ENCODE results near the gene KANSL1. TPM values are rescaled to one million over a fixed set of nuclear protein-coding genes. Genes with fewer than 3 reads are reported as not detected.

The KANSL1 gene
- total RNA-seq, 1 experiment from 2014 or later, result 47.6 TPM

DNA sequence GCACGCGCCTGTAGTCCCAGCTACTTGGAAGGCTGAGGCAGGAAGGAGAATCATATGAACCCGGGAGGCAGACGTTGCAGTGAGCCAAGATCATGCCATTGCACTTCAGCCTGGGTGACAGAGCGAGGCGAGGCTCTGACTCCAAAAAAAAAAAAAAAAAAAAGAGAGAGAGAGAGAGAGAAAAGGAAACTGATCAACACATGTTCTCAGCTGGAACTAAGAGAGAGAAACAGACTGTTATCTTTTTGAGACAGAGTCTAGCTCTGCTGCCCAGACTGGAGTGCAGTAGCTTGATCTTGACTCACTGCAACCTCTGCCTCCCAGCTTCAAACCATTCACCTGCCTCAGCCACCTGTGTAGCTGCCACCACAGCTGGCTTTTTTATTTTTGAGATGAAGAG lies 133.7 kb downstream of the KANSL1 start:
- H3K9me2 ChIP-seq (replicated peaks; ENCODE audit: low read length), result no peaks in the 10 kb centered on the region
- TF ChIP-seq EZH2phosphoT487 (IDR thresholded peaks at IDR 0.05; ENCODE audit: borderline replicate concordance, low read length), result no peak
- TF ChIP-seq, protein P1, sequence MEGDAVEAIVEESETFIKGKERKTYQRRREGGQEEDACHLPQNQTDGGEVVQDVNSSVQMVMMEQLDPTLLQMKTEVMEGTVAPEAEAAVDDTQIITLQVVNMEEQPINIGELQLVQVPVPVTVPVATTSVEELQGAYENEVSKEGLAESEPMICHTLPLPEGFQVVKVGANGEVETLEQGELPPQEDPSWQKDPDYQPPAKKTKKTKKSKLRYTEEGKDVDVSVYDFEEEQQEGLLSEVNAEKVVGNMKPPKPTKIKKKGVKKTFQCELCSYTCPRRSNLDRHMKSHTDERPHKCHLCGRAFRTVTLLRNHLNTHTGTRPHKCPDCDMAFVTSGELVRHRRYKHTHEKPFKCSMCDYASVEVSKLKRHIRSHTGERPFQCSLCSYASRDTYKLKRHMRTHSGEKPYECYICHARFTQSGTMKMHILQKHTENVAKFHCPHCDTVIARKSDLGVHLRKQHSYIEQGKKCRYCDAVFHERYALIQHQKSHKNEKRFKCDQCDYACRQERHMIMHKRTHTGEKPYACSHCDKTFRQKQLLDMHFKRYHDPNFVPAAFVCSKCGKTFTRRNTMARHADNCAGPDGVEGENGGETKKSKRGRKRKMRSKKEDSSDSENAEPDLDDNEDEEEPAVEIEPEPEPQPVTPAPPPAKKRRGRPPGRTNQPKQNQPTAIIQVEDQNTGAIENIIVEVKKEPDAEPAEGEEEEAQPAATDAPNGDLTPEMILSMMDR (conservative IDR thresholded peaks at IDR 0.05; ENCODE audit: low read depth, low read length), result no peak
- no peak for TF ChIP-seq EZH2 (IDR thresholded peaks at IDR 0.05; ENCODE audit: low read length, unreplicated experiment)
- intact Hi-C loops (cut with micrococcal nuclease), result no loop called here
- ChIA-PET CTCF (interaction anchor here (2.0 kb wide), 1 partner anchor 134 kb away, joined by 9 read pairs; the partner anchor contains the start of gene KANSL1), POLR2A (ENCODE audit: unreplicated experiment) (no interaction called here)
- H3K4me2 ChIP-seq (ENCODE audit: low read length), result no peak overlapping the region
- BruUV-seq (replicated peaks), result no TSS peak
- H3K9me3 ChIP-seq (ENCODE audit: low read length), result no peaks in the 10 kb centered on the region
- no peak overlapping the region for H3K27ac ChIP-seq (ENCODE audit: low read length)
- H3K36me3 ChIP-seq (ENCODE audit: low read depth, low read length), result peaks cover 10% of the 10 kb centered on the region; the same call in 1 of the 2 replicates
- no peak overlapping the region for H2AFZ ChIP-seq (ENCODE audit: low read length)
- H3K4me3 ChIP-seq (ENCODE audit: low read length), result no peak overlapping the region
- peaks cover 38% of the 10 kb centered on the region for H3K79me2 ChIP-seq (ENCODE audit: low read length)
- H3K27me3 ChIP-seq (ENCODE audit: low read length), result no peaks in the 10 kb centered on the region
- peaks cover 21% of the 10 kb centered on the region; the same call in 1 of the 2 replicates for H4K20me1 ChIP-seq (ENCODE audit: low read length)
- DNase-seq, result no peak
- ATAC-seq, result no peak
- H3K9ac ChIP-seq (ENCODE audit: low read length), result no peak overlapping the region
- peaks cover 39% of the 10 kb centered on the region for H3K4me1 ChIP-seq (ENCODE audit: insufficient read depth, low read length)
- H3F3A ChIP-seq (ENCODE audit: low read length, unreplicated experiment), result peaks cover 17% of the 10 kb centered on the region

DNA sequence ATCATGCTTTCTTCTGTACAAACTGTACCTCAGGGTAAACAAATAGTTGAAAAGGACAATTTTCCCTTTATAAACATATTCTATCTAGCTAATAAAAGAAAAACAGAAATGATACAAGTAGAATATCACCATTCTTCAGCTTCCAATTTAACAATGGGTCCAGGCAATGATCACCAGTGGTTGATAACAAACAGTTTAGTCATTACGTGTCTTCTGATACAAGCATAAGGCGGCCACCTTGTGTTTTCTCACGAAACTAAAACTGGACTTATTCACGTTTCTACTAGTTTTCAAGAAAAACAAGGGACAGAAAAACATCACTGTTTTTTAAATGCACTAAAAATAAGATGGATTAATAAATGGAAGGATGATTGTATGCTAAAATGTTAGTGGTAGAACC lies 135.9 kb downstream of the KANSL1 start:
- TF ChIP-seq, protein P1 (conservative IDR thresholded peaks at IDR 0.05; ENCODE audit: low read depth, low read length), result no peak
- TF ChIP-seq EZH2 (IDR thresholded peaks at IDR 0.05; ENCODE audit: low read length, unreplicated experiment) (no peak), EZH2phosphoT487 (IDR thresholded peaks at IDR 0.05; ENCODE audit: borderline replicate concordance, low read length) (no peak)
- Histone ChIP-seq H3K79me2 (ENCODE audit: low read length) (peaks cover 47% of the 10 kb centered on the region), H4K20me1 (ENCODE audit: low read length) (peaks cover 17% of the 10 kb centered on the region), H3K4me1 (ENCODE audit: insufficient read depth, low read length) (peaks cover 23% of the 10 kb centered on the region), H3K27me3 (ENCODE audit: low read length) (no peaks in the 10 kb centered on the region), H3K36me3 (ENCODE audit: low read depth, low read length) (peaks cover 14% of the 10 kb centered on the region; the same call in 1 of the 2 replicates), H2AFZ (ENCODE audit: low read length) (no peak overlapping the region), H3K9me3 (ENCODE audit: low read length) (no peaks in the 10 kb centered on the region), H3K27ac (ENCODE audit: low read length) (peak overlapping the region; percentile 45), H3K9me2 (replicated peaks; ENCODE audit: low read length) (no peaks in the 10 kb centered on the region), H3K9ac (ENCODE audit: low read length) (no peak overlapping the region), H3K4me2 (ENCODE audit: low read length) (peak overlapping the region; percentile 27), H3F3A (ENCODE audit: low read length, unreplicated experiment) (peaks cover 17% of the 10 kb centered on the region), H3K4me3 (ENCODE audit: low read length) (no peak overlapping the region)
- no TSS peak for BruUV-seq (replicated peaks)
- peak; percentile 27 for DNase-seq
- peak; percentile 9 for ATAC-seq
- intact Hi-C loops (cut with micrococcal nuclease), result no loop called here
- POLR2A ChIA-PET (ENCODE audit: unreplicated experiment), result interaction anchor here (0.6 to 0.7 kb wide), 2 partner anchors 75 to 91 kb away, joined by 3 to 7 read pairs; no protein-coding TSS in a partner anchor
- CTCF ChIA-PET, result interaction anchor here (0.7 to 1.3 kb wide), 4 partner anchors 13 to 156 kb away, joined by 5 to 13 read pairs (median 9); partner anchors contain the start of gene KANSL1

DNA sequence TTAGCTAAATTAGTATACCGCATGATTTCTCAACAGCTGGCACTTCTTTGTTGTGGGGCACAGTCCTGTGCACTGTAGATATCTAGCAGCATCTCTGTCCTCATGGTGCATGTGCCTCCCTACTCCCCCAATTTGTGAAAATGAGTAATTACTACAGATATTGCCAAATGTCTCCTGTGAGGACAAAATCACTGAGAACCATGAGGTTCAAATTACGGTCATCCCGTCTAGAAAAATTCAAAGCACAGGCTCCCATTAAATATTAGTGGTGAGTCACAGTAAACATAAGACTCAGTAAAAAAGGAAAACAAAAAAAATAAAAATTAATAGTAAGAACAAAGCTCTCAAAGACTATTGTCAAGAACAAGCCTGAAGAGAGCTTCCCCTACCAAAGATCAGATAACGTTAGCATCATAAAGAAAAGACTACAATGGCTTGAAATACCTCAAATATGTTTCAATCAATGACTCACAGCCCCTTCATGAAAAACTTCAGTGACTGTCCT lies 136.4 kb downstream of the KANSL1 start:
- peak; percentile 91 for ATAC-seq
- H3K27ac ChIP-seq (ENCODE audit: low read length), result peak overlapping the region; percentile 45
- H3K4me1 ChIP-seq (ENCODE audit: insufficient read depth, low read length), result peaks cover 23% of the 10 kb centered on the region
- no peak overlapping the region for H3K4me3 ChIP-seq (ENCODE audit: low read length)
- no peaks in the 10 kb centered on the region for H3K9me2 ChIP-seq (replicated peaks; ENCODE audit: low read length)
- ChIA-PET POLR2A (ENCODE audit: unreplicated experiment) (interaction anchor here (0.6 to 0.7 kb wide), 4 partner anchors 8 to 97 kb away, joined by 3 to 7 read pairs (median 4); no protein-coding TSS in a partner anchor), CTCF (interaction anchor here (0.6 to 1.3 kb wide), 6 partner anchors 12 to 233 kb away, joined by 3 to 13 read pairs (median 7); partner anchors contain the start of gene KANSL1)
- H2AFZ ChIP-seq (ENCODE audit: low read length), result no peak overlapping the region
- no TSS peak for BruUV-seq (replicated peaks)
- H3K79me2 ChIP-seq (ENCODE audit: low read length), result peaks cover 47% of the 10 kb centered on the region
- H3K9me3 ChIP-seq (ENCODE audit: low read length), result no peaks in the 10 kb centered on the region
- DNase-seq, result peak; percentile 83
- H3K36me3 ChIP-seq (ENCODE audit: low read depth, low read length), result peaks cover 14% of the 10 kb centered on the region; the same call in 1 of the 2 replicates
- no peak for TF ChIP-seq EZH2phosphoT487 (IDR thresholded peaks at IDR 0.05; ENCODE audit: borderline replicate concordance, low read length)
- no peak for TF ChIP-seq EZH2 (IDR thresholded peaks at IDR 0.05; ENCODE audit: low read length, unreplicated experiment)
- TF ChIP-seq, protein P1 (conservative IDR thresholded peaks at IDR 0.05; ENCODE audit: low read depth, low read length), result no peak
- H3K27me3 ChIP-seq (ENCODE audit: low read length), result no peaks in the 10 kb centered on the region
- H4K20me1 ChIP-seq (ENCODE audit: low read length), result peaks cover 17% of the 10 kb centered on the region
- no peak overlapping the region for H3K9ac ChIP-seq (ENCODE audit: low read length)
- peaks cover 17% of the 10 kb centered on the region for H3F3A ChIP-seq (ENCODE audit: low read length, unreplicated experiment)
- intact Hi-C loops (cut with micrococcal nuclease), result no loop called here
- H3K4me2 ChIP-seq (ENCODE audit: low read length), result peak overlapping the region; percentile 27

Measured in PC-3 (cell line).